H9 (cell line): ENCODE data around the gene LDB2. TPM values are rescaled to one million over a fixed set of nuclear protein-coding genes. Genes with fewer than 3 reads are reported as not detected.

Experiments used
- DNase-seq: peaks from one replicate; pipeline ENCODE4 v3.0.0-alpha.2; 2017
- H2AFZ ChIP-seq: one replicate; pipeline ENCODE4 v1.6.1; 2013; ENCODE audit warnings: mild to moderate bottlenecking, low read length, control low read depth, moderate library complexity
- H2AK5ac ChIP-seq: 2 replicates; pipeline ENCODE4 v1.6.1; 2013; ENCODE audit warnings: low read length, control low read depth, mixed read lengths; ENCODE audit not compliant: insufficient read length
- H2BK120ac ChIP-seq: one replicate; pipeline ENCODE4 v1.6.1; 2013; ENCODE audit warnings: low read depth, mild to moderate bottlenecking, low read length, control low read depth, inconsistent platforms; ENCODE audit not compliant: poor library complexity, severe bottlenecking
- H2BK12ac ChIP-seq: 2 replicates; pipeline ENCODE4 v1.6.1; 2013; ENCODE audit warnings: low read length, control low read depth, mixed read lengths, low read depth; ENCODE audit not compliant: insufficient read length
- H2BK15ac ChIP-seq: 2 replicates; pipeline ENCODE4 v1.6.1; 2013; ENCODE audit warnings: low read depth, low read length, control low read depth
- H2BK20ac ChIP-seq: one replicate; pipeline ENCODE4 v1.6.1; 2013; ENCODE audit warnings: low read depth, mild to moderate bottlenecking, low read length, control low read depth, inconsistent platforms; ENCODE audit not compliant: poor library complexity, severe bottlenecking
- H2BK5ac ChIP-seq: 2 replicates; pipeline ENCODE4 v1.6.1; 2013; ENCODE audit warnings: low read length, control low read depth, mixed read lengths; ENCODE audit not compliant: insufficient read length
- H3K14ac ChIP-seq: 2 replicates; pipeline ENCODE4 v1.6.1; 2013; ENCODE audit warnings: low read length, control low read depth; ENCODE audit not compliant: insufficient read depth
- H3K18ac ChIP-seq: 2 replicates; pipeline ENCODE4 v1.6.1; 2013; ENCODE audit warnings: low read depth, mild to moderate bottlenecking, mixed read lengths, low read length, control low read depth; ENCODE audit not compliant: insufficient read length
- H3K23ac ChIP-seq: 2 replicates; pipeline ENCODE4 v1.6.1; 2013; ENCODE audit warnings: low read length, control low read depth, mixed read lengths, low read depth; ENCODE audit not compliant: insufficient read length
- H3K23me2 ChIP-seq: 2 replicates; pipeline ENCODE4 v1.6.1; 2013; ENCODE audit warnings: low read depth, mild to moderate bottlenecking, mixed read lengths, low read length, control low read depth; ENCODE audit not compliant: insufficient read length, poor library complexity, severe bottlenecking
- H3K27ac ChIP-seq: 2 replicates; pipeline ENCODE4 v1.5.1; 2013; ENCODE audit warnings: low read length, control low read depth, mixed read lengths, low read depth; ENCODE audit not compliant: insufficient read length
- H3K27me3 ChIP-seq: 2 replicates; pipeline ENCODE4 v1.6.1; 2013; ENCODE audit warnings: low read length, control low read depth, inconsistent platforms; ENCODE audit not compliant: insufficient read depth
- H3K4ac ChIP-seq: 2 replicates; pipeline ENCODE4 v1.6.1; 2013; ENCODE audit warnings: low read depth, mild to moderate bottlenecking, control low read depth, inconsistent platforms, low read length, moderate library complexity
- H3K4me1 ChIP-seq: 2 replicates; pipeline ENCODE4 v1.6.1; 2013; ENCODE audit warnings: low read length, control low read depth, inconsistent platforms; ENCODE audit not compliant: insufficient read depth
- H3K4me2 ChIP-seq: 2 replicates; pipeline ENCODE4 v1.6.1; 2013; ENCODE audit warnings: low read length, control low read depth, mixed read lengths; ENCODE audit not compliant: insufficient read length, insufficient read depth
- H3K56ac ChIP-seq: 2 replicates; pipeline ENCODE4 v1.6.1; 2013; ENCODE audit warnings: low read depth, mild to moderate bottlenecking, mixed read lengths, low read length, control low read depth; ENCODE audit not compliant: insufficient read length
- H3K79me1 ChIP-seq: 2 replicates; pipeline ENCODE4 v1.6.1; 2013; ENCODE audit warnings: low read depth, mild to moderate bottlenecking, moderate library complexity, low read length, control low read depth, inconsistent platforms; ENCODE audit not compliant: insufficient read depth, poor library complexity, severe bottlenecking
- H3K79me2 ChIP-seq: 2 replicates; pipeline ENCODE4 v1.6.1; 2013; ENCODE audit warnings: low read length, control low read depth, inconsistent platforms; ENCODE audit not compliant: insufficient read depth
- H3K9ac ChIP-seq: 2 replicates; pipeline ENCODE4 v1.6.1; 2013; ENCODE audit warnings: low read length, control low read depth, mixed read lengths; ENCODE audit not compliant: insufficient read length; ENCODE audit errors: extremely low read depth
- H3K9me3 ChIP-seq: one replicate; pipeline ENCODE4 v1.6.1; 2013; ENCODE audit warnings: low read depth, low read length, inconsistent platforms; ENCODE audit not compliant: control insufficient read depth
- H3T11ph ChIP-seq: one replicate; pipeline ENCODE4 v1.6.1; 2013; ENCODE audit warnings: mild to moderate bottlenecking, low read length, control low read depth, inconsistent platforms
- H4K20me1 ChIP-seq: one replicate; pipeline ENCODE4 v1.6.1; 2013; ENCODE audit not compliant: control insufficient read depth, insufficient read length, insufficient read depth
- H4K5ac ChIP-seq: 2 replicates; pipeline ENCODE4 v1.6.1; 2013; ENCODE audit warnings: low read depth, mild to moderate bottlenecking, mixed read lengths, low read length, control low read depth; ENCODE audit not compliant: insufficient read length
- H4K8ac ChIP-seq: replicated peaks from 2 replicates; pipeline ENCODE4 v1.6.1; 2013; ENCODE audit warnings: low read length, control low read depth, mixed read lengths, low read depth; ENCODE audit not compliant: insufficient read length
- H4K91ac ChIP-seq: 2 replicates; pipeline ENCODE4 v1.6.1; 2013; ENCODE audit warnings: low read depth, mild to moderate bottlenecking, moderate library complexity, mixed read lengths, low read length, control low read depth; ENCODE audit not compliant: insufficient read length
- H3K27ac Mint-ChIP-seq, 3 experiments: 2 replicates in 2 of 3; 3 replicates in 1 of 3; pipeline ENCODE4 v1.8.0; 2020 to 2021; ENCODE audit warnings: mixed read lengths in 3 of 3, mild to moderate bottlenecking in 1 of 3, moderate library complexity in 1 of 3
- H3K27me3 Mint-ChIP-seq: 2 replicates; pipeline ENCODE4 v1.8.0; 2021; ENCODE audit warnings: low read depth, mild to moderate bottlenecking, moderate library complexity, mixed read lengths
- H3K36me3 Mint-ChIP-seq, 3 experiments: 2 replicates in 2 of 3; 3 replicates in 1 of 3; pipeline ENCODE4 v1.8.0; 2020 to 2021; ENCODE audit warnings: low read depth in 3 of 3, mixed read lengths in 3 of 3; ENCODE audit not compliant: insufficient read depth in 1 of 3
- H3K4me1 Mint-ChIP-seq, 2 experiments: 2 replicates each; pipeline ENCODE4 v1.8.0; 2020; ENCODE audit warnings: mixed read lengths in 2 of 2
- H3K4me3 Mint-ChIP-seq, 2 experiments: 2 replicates in 1 of 2; 3 replicates in 1 of 2; pipeline ENCODE4 v1.8.0; 2020 to 2021; ENCODE audit warnings: mild to moderate bottlenecking in 2 of 2, mixed read lengths in 2 of 2, moderate library complexity in 1 of 2
- H3K9me3 Mint-ChIP-seq, 2 experiments: 2 replicates in 1 of 2; 3 replicates in 1 of 2; pipeline ENCODE4 v1.8.0; 2020; ENCODE audit warnings: mild to moderate bottlenecking in 2 of 2, mixed read lengths in 2 of 2, moderate library complexity in 1 of 2
- CTCF ChIP-seq: fragments of 200-600 bp; sonication (generic); conservative IDR thresholded peaks from 3 replicates; pipeline ENCODE4 v1.8.0; 2021; ENCODE audit warnings: antibody characterized with exemption, mild to moderate bottlenecking
- WGBS: extraction: QIAGEN DNeasy Blood & Tissue Kit; methylation state at CpG from one replicate; pipeline ENCODE4 v1.1.7; 2013; ENCODE audit warnings: missing lambda C conversion rate, low lambda C conversion rate, mixed read lengths; ENCODE audit not compliant: insufficient read length; ENCODE audit errors: extremely low coverage; 5-methylcytosine and 5-hydroxymethylcytosine counted together
- total RNA-seq: library from RNA; stranded (reverse); gene quantifications from 2 replicates; pipeline ENCODE4 v1.2.1, GENCODE V29; 2021

LDB2 gene
- total RNA-seq, 1 experiment from 2014 or later = 22.5 TPM

DNA sequence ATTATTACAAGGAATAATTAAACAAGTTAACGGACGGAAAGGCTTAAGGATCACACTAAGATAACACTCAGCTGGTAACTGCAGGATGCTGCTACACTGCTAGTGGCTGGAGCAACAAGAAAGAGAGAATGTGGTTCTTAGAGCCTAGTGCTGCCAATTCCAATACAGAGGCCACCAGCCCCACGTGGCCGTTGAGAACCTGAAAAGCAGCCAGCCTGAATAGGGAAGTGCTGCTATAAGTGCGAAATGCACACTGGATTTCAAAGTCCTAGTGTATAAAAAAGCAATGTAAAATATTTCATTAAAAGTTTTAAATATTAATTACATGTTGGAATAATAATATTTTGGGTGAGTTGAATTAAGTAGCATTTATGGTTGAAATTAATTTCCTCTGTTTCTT lies 414.9 kb downstream of the LDB2 start:
- H3K23me2 ChIP-seq = no peaks in the 10 kb centered on the region
- no CpG with 5 or more reads among the region's 5 CpGs for WGBS
- H3K4me1 ChIP-seq = no peaks in the 10 kb centered on the region; the same call in 1 of the 2 replicates
- DNase-seq = no peak
- Mint-ChIP-seq H3K4me3 (no peak overlapping the region), H3K36me3 (peaks cover 0 to 4% (median 2%) of the 10 kb centered on the region in 3 experiments; a peak in 3 of 7 replicates), H3K9me3 (peaks cover 0 to 4% of the 10 kb centered on the region in 2 experiments; a peak in 4 of 5 replicates), H3K4me1 (no peaks in the 10 kb centered on the region), H3K27me3 (no peaks in the 10 kb centered on the region; the same call in 1 of the 2 replicates), H3K27ac (no peak overlapping the region)
- no peak overlapping the region for H2BK20ac ChIP-seq
- H2BK120ac ChIP-seq = no peak overlapping the region
- no peaks in the 10 kb centered on the region for H4K20me1 ChIP-seq
- H3K9ac ChIP-seq = no peak overlapping the region
- no peak for TF ChIP-seq CTCF
- H4K8ac ChIP-seq = no peak overlapping the region
- H2AFZ ChIP-seq = no peak overlapping the region
- H4K5ac ChIP-seq = no peak overlapping the region
- no peak overlapping the region for H3K14ac ChIP-seq
- H3K23ac ChIP-seq = no peak overlapping the region
- no peaks in the 10 kb centered on the region for H3K9me3 ChIP-seq
- H3K56ac ChIP-seq = no peak overlapping the region
- no peak overlapping the region for H3K4me2 ChIP-seq
- H2BK15ac ChIP-seq = no peak overlapping the region
- H4K91ac ChIP-seq = no peak overlapping the region
- H3K27ac ChIP-seq = no peak overlapping the region
- no peak overlapping the region for H2BK5ac ChIP-seq
- no peaks in the 10 kb centered on the region for H3K79me1 ChIP-seq
- no peak overlapping the region for H3K18ac ChIP-seq
- H3K79me2 ChIP-seq = no peaks in the 10 kb centered on the region
- H3K27me3 ChIP-seq = no peaks in the 10 kb centered on the region
- no peak overlapping the region for H2BK12ac ChIP-seq
- H3K4ac ChIP-seq = no peak overlapping the region
- no peak overlapping the region for H2AK5ac ChIP-seq
- no peak overlapping the region for H3T11ph ChIP-seq
